GM23248 (cell line): ENCODE results near the gene GMEB2. TPM values are rescaled to one million over a fixed set of nuclear protein-coding genes. Genes with fewer than 3 reads are reported as not detected.
A peak's percentile ranks its signal among the peaks of the same experiment; 100 is the strongest.

Experiments
- DNase-seq: peaks from one replicate; pipeline ENCODE4 v3.0.0-alpha.2; 2015
- H2AFZ ChIP-seq: fragments of 200-600 bp; sonication (generic); 2 replicates; pipeline ENCODE4 v1.6.1; 2016; ENCODE audit warnings: antibody characterized with exemption
- H3F3A ChIP-seq: fragments of 200-600 bp; sonication (generic); 2 replicates; pipeline ENCODE4 v1.6.1; 2016; ENCODE audit warnings: mild to moderate bottlenecking, antibody characterized with exemption, mixed run types; ENCODE audit not compliant: insufficient read depth
- H3K27ac ChIP-seq: fragments of 200-600 bp; sonication (generic); 2 replicates; pipeline ENCODE4 v1.5.1; 2016; ENCODE audit warnings: mild to moderate bottlenecking
- H3K27me3 ChIP-seq: fragments of 200-600 bp; sonication (generic); replicated peaks from 2 replicates; pipeline ENCODE4 v1.6.1; 2016; ENCODE audit warnings: mild to moderate bottlenecking; ENCODE audit not compliant: insufficient read depth
- H3K36me3 ChIP-seq: fragments of 200-600 bp; sonication (generic); 2 replicates; pipeline ENCODE4 v1.6.1; 2016; ENCODE audit warnings: low read depth, mild to moderate bottlenecking
- H3K4me1 ChIP-seq: fragments of 200-600 bp; sonication (generic); 2 replicates; pipeline ENCODE4 v1.6.1; 2016; ENCODE audit warnings: mild to moderate bottlenecking; ENCODE audit not compliant: insufficient read depth
- H3K4me2 ChIP-seq: fragments of 200-600 bp; sonication (generic); one replicate; pipeline ENCODE4 v1.6.1; 2016; ENCODE audit warnings: mild to moderate bottlenecking; ENCODE audit not compliant: unreplicated experiment
- H3K4me3 ChIP-seq: fragments of 200-600 bp; sonication (generic); 2 replicates; pipeline ENCODE4 v1.5.1; 2016; ENCODE audit warnings: mild to moderate bottlenecking
- H3K79me2 ChIP-seq: fragments of 200-600 bp; sonication (generic); 2 replicates; pipeline ENCODE4 v1.6.1; 2016; ENCODE audit warnings: mild to moderate bottlenecking; ENCODE audit not compliant: insufficient read depth
- H3K9ac ChIP-seq: fragments of 200-600 bp; sonication (generic); 2 replicates; pipeline ENCODE4 v1.6.1; 2016; ENCODE audit warnings: mild to moderate bottlenecking
- H3K9me2 ChIP-seq: fragments of 200-600 bp; sonication (generic); 2 replicates; pipeline ENCODE4 v1.6.1; 2016; ENCODE audit warnings: mixed run types, mild to moderate bottlenecking, moderate library complexity; ENCODE audit not compliant: insufficient read depth
- H3K9me3 ChIP-seq: fragments of 200-600 bp; sonication (generic); one replicate; pipeline ENCODE4 v1.6.1; 2017; ENCODE audit warnings: low read depth
- H4K20me1 ChIP-seq: fragments of 200-600 bp; sonication (generic); 2 replicates; pipeline ENCODE4 v1.6.0; 2016; ENCODE audit not compliant: insufficient read depth
- EZH2 ChIP-seq: fragments of 200-600 bp; sonication (generic); IDR thresholded peaks from 2 replicates; pipeline ENCODE4 v1.6.1; 2018; ENCODE audit warnings: antibody characterized with exemption, mild to moderate bottlenecking; ENCODE audit not compliant: insufficient read depth, poor library complexity, severe bottlenecking
- EZH2phosphoT487 ChIP-seq: fragments of 200-600 bp; sonication (generic); IDR thresholded peaks from 2 replicates; pipeline ENCODE4 v1.6.1; 2018; ENCODE audit warnings: antibody characterized with exemption, moderate library complexity, mild to moderate bottlenecking, low read depth; ENCODE audit not compliant: insufficient read depth
- WGBS, 2 experiments: methylation state at CpG; one replicate each; pipeline ENCODE4 v1.1.6; 2015 to 2017; ENCODE audit warnings: low lambda C conversion rate in 2 of 2, low coverage in 1 of 2; ENCODE audit errors: missing lambda C conversion rate in 2 of 2; 5-methylcytosine and 5-hydroxymethylcytosine counted together
- in situ Hi-C: fragments of 300-500 bp; cut with MboI; formaldehyde crosslinking; loops from 2 replicates; pipeline ENCODE4 v1.15.0; 2020
- polyA plus RNA-seq: library from polyadenylated mRNA; unstranded; fragments of >200 nt; fragmentation: Nextera tagmentation; extraction: Ambion mirVana; gene quantifications from 2 replicates; pipeline ENCODE4 v1.2.1, GENCODE V29; 2016
- total RNA-seq: library from RNA; depleted of rRNA; stranded (reverse); fragments of >200 nt; shearing (Covaris generic); gene quantifications from 2 replicates; pipeline ENCODE4 v1.2.3, GENCODE V29; 2014

The GMEB2 gene
- total and polyA plus RNA-seq, 2 experiments from 2014 or later = 7.8 to 13.6 TPM

DNA sequence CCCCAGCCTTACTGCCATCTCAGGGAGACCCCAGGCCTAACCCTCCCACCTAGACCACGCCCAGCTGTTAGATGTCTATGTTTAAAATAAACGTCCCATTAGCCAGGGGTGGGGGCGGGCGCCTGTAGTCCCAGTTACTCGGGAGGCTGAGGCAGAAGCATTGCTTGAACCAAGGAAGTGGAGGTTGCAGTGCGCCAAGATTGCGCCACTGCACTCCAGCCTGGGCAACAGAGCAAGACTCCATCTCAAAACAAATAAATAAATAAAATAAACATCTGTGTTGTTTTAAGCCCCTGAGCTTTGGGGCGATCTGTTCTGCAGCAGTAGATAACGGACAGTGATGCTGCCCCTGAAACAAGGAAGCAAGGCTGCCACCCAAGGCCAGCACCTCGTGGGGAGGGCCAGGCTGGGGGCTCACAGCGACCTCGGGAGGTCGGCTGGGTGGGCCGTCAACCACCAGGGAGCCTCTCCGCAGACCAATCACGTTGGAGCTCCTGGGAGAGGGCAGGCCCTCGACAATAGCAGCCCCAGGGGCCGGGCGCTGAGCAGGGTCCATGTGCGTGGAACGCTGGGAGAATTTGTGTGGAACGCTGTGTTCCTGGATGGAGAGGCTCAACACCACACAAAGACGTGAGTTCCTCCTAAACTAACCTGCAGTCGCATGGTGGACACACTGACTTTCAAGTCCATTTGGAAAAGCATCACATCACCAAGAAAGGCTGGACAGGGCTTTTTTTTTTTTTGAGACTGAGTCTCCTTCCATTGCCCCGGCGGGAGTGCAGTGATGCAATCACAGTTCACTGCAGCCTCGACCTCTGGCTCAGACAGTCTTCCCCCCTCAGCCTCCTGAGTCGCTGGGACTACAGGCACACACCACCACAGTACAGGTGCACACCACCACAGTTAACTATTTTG lies 51.8 kb downstream of the GMEB2 start:
- Histone ChIP-seq H3K9me2 (no peaks in the 10 kb centered on the region), H2AFZ (no peak overlapping the region), H3K9me3 (no peaks in the 10 kb centered on the region), H3K27me3 (no peaks in the 10 kb centered on the region), H4K20me1 (no peaks in the 10 kb centered on the region), H3K27ac (peak overlapping the region; percentile 47), H3F3A (peaks cover 15% of the 10 kb centered on the region; the same call in 1 of the 2 replicates), H3K4me2 (no peak overlapping the region), H3K4me3 (no peak overlapping the region), H3K9ac (no peak overlapping the region), H3K4me1 (0 out of 2 replicates have a peak, but pooled peaks cover 10% of the 10 kb centered on the region), H3K79me2 (0 out of 2 replicates have a peak, but pooled peaks cover 8% of the 10 kb centered on the region), H3K36me3 (no peaks in the 10 kb centered on the region)
- WGBS, 2 experiments = 74 to 78% methylated on average over 28 of the region's 28 CpGs
- peak; percentile 66 for DNase-seq
- TF ChIP-seq EZH2phosphoT487 = no peak
- TF ChIP-seq EZH2 = no peak
- in situ Hi-C loops = no loop called here

DNA sequence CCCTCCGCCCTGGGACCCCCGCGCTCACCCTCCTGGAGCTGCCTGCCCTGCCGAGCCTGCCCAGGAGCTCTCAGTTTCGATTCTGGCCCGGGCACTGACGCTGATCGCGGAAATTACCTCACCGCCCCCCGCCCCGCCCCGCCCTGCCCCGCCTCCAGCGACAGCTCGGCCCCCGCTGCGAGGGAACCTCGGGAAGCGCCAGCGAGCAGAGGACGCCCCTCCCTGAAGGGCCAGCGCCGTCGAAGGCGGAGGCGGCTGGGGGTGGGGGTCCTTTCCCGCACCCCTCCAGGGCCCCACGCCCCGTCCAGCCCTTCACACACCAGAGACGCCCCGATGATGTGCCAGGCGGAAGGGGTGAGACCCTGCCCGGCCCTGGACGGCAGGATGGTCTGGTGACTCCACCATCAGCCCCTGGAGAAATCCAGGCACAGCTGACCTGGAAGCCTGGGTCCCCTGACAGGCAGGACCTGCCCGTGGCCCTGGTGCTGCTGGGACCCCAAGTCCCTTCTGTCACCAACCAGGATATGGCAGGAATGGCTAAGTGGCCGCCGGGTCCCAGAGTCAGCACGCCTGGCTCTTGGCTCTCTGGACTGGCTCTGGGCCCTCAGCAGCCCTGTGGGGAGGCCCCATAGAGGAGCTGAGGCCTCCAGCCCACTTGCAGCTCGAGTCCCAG lies 52.6 kb downstream of the GMEB2 start, which contains the start of gene HELZ2:
Gene HELZ2, minus strand, starts transcription at position 84 of the 673 bp plus-strand sequence. CDS start 1,854 bp downstream, outside the sequence.
- WGBS, 2 experiments = 8 to 11% methylated on average over 15 to 34 of the region's 40 CpGs
- H3K9me3 ChIP-seq = no peaks in the 10 kb centered on the region
- peak within 1 kb of the TSS; percentile 87 for H3K9ac ChIP-seq
- peak within 1 kb of the TSS; percentile 91 for H3K4me2 ChIP-seq
- TF ChIP-seq EZH2phosphoT487 (no peak), EZH2 (no peak)
- 0 out of 2 replicates have a peak, but pooled peaks cover 8% of the 10 kb centered on the region for H3K79me2 ChIP-seq
- H3K4me1 ChIP-seq = 0 out of 2 replicates have a peak, but pooled peaks cover 10% of the 10 kb centered on the region
- in situ Hi-C loops = no loop called here
- no peaks in the 10 kb centered on the region for H4K20me1 ChIP-seq
- H2AFZ ChIP-seq = peak within 1 kb of the TSS; percentile 72
- peak within 1 kb of the TSS; percentile 90 for H3K4me3 ChIP-seq
- no peaks in the 10 kb centered on the region for H3K36me3 ChIP-seq
- H3K9me2 ChIP-seq = no peaks in the 10 kb centered on the region
- DNase-seq = peak; percentile 90
- H3F3A ChIP-seq = peaks cover 15% of the 10 kb centered on the region; the same call in 1 of the 2 replicates
- no peak within 1 kb of the TSS for H3K27ac ChIP-seq
- no peaks in the 10 kb centered on the region for H3K27me3 ChIP-seq

DNA sequence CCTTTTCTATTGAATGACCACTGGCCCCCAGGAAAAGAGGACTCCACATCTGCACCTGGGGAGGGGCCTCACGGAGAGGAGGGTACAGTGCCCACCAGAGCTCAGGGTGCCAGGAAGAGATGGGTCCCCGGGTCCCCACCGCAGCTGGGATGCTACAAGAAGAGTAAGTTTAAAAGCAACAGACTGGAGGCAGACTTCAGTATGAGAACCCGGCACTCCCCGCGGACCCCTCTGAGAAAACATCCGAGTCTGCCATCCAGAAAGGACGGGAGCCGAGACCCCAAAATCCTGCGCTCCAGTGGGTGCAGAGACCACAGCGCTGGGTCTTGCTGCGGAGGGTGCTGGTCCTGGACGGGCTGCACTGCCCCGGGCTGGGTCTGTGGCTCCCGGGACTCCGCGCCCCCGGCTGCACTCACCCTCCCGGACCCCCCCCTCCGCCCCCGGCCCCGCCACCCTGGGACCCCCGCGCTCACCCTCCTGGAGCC lies 53.2 kb downstream of the GMEB2 start:
- Histone ChIP-seq H3K4me2 (peak overlapping the region; percentile 91), H4K20me1 (no peaks in the 10 kb centered on the region), H3K27ac (no peak overlapping the region), H3F3A (peaks cover 15% of the 10 kb centered on the region; the same call in 1 of the 2 replicates), H3K9me2 (no peaks in the 10 kb centered on the region), H3K27me3 (no peaks in the 10 kb centered on the region), H3K9ac (peak overlapping the region; percentile 87), H3K4me1 (0 out of 2 replicates have a peak, but pooled peaks cover 10% of the 10 kb centered on the region), H3K36me3 (no peaks in the 10 kb centered on the region), H3K4me3 (peak overlapping the region; percentile 90), H2AFZ (peak overlapping the region; percentile 51; the same call in 1 of the 2 replicates), H3K9me3 (no peaks in the 10 kb centered on the region), H3K79me2 (0 out of 2 replicates have a peak, but pooled peaks cover 8% of the 10 kb centered on the region)
- in situ Hi-C loops = no loop called here
- 1 to 3% methylated on average over 13 to 22 of the region's 24 CpGs for WGBS, 2 experiments
- DNase-seq = peak; percentile 36
- no peak for TF ChIP-seq EZH2phosphoT487
- TF ChIP-seq EZH2 = no peak
